Fibroblast of lung (primary cell): Measurements from ENCODE around the gene FIBCD1. TPM values are rescaled to one million over a fixed set of nuclear protein-coding genes. Genes with fewer than 3 reads are reported as not detected.

ENCODE experiments used
- DNase-seq, 2 donors: peaks; one replicate each; pipeline versions ENCODE4 v3.0.0 to v3.0.0-alpha.2; 2010; ENCODE audit warnings: low read depth in 2 of 2
- H2AFZ ChIP-seq: 2 replicates; pipeline ENCODE4 v1.5.1; 2012; ENCODE audit warnings: low read length, control low read depth, inconsistent platforms
- H3K27ac ChIP-seq: 2 replicates; pipeline ENCODE4 v1.5.1; 2011; ENCODE audit warnings: low read length, control low read depth; ENCODE audit not compliant: insufficient read depth
- H3K27me3 ChIP-seq: 2 replicates; pipeline ENCODE4 v1.5.1; 2011; ENCODE audit warnings: mild to moderate bottlenecking, low read length; ENCODE audit not compliant: control insufficient read depth, insufficient read depth
- H3K36me3 ChIP-seq: 2 replicates; pipeline ENCODE4 v1.5.1; 2011; ENCODE audit warnings: low read length; ENCODE audit not compliant: control insufficient read depth, insufficient read depth
- H3K4me1 ChIP-seq: 2 replicates; pipeline ENCODE4 v1.5.1; 2011; ENCODE audit warnings: low read length; ENCODE audit not compliant: control insufficient read depth, insufficient read depth; ENCODE audit errors: extremely low read depth
- H3K4me2 ChIP-seq: 2 replicates; pipeline ENCODE4 v1.5.1; 2011; ENCODE audit warnings: low read length, control low read depth; ENCODE audit not compliant: insufficient read depth; ENCODE audit errors: extremely low read depth
- H3K4me3 ChIP-seq, 4 experiments: fragments of 200-600 bp in 1 of 4; sonication (generic) in 1 of 4; replicated peaks in 1 of 4; 2 replicates each; pipeline ENCODE4 v1.5.1; 2011 to 2016; ENCODE audit warnings: low read length in 4 of 4, low read depth in 3 of 4, mild to moderate bottlenecking in 3 of 4, control low read depth in 2 of 4, inconsistent platforms in 1 of 4, mixed read lengths in 1 of 4; ENCODE audit not compliant: insufficient read depth in 1 of 4; ENCODE audit errors: control extremely low read depth in 1 of 4
- H3K79me2 ChIP-seq: 2 replicates; pipeline ENCODE4 v1.5.1; 2012; ENCODE audit warnings: mild to moderate bottlenecking, low read length, inconsistent platforms; ENCODE audit not compliant: control insufficient read depth, insufficient read depth
- H3K9ac ChIP-seq: 2 replicates; pipeline ENCODE4 v1.5.1; 2011; ENCODE audit warnings: mild to moderate bottlenecking, low read length, control low read depth; ENCODE audit not compliant: insufficient read depth
- H3K9me3 ChIP-seq: 2 replicates; pipeline ENCODE4 v1.5.1; 2012; ENCODE audit warnings: low read depth, low read length; ENCODE audit not compliant: control insufficient read depth, insufficient read depth
- H4K20me1 ChIP-seq: 2 replicates; pipeline ENCODE4 v1.5.1; 2011; ENCODE audit warnings: low read length; ENCODE audit not compliant: control insufficient read depth, insufficient read depth; ENCODE audit errors: extremely low read depth
- CTCF ChIP-seq, 2 donors: IDR thresholded peaks in 1 of 2; conservative IDR thresholded peaks in 1 of 2; 1 replicate in 1 of 2; 2 replicates in 1 of 2; pipeline ENCODE4 v1.5.1; 2011 to 2012; ENCODE audit warnings: low read length in 2 of 2, control low read depth in 1 of 2, inconsistent platforms in 1 of 2, low read depth in 1 of 2, mild to moderate bottlenecking in 1 of 2
- EZH2 ChIP-seq: IDR thresholded peaks from 2 replicates; pipeline ENCODE4 v1.5.1; 2012; ENCODE audit warnings: low read length, control low read depth, mild to moderate bottlenecking; ENCODE audit errors: missing control alignments
- polyA plus RNA-seq, 2 donors: library from polyadenylated mRNA; depleted of rRNA in 1 of 2; stranded (reverse) in 1 of 2; unstranded in 1 of 2; fragments of >200 nt; gene quantifications; 2 replicates each; pipeline ENCODE4 v1.2.1, GENCODE V29; 2011 to 2012; ENCODE audit warnings: missing spikeins in 1 of 2
- total RNA-seq: library from RNA; depleted of rRNA; stranded (reverse); fragments of >200 nt; gene quantifications from 2 replicates; pipeline ENCODE4 v1.2.1, GENCODE V29; 2014

FIBCD1 gene
- total and polyA plus RNA-seq, 2 donors (not counting 1 experiment from before 2014, with no cell fraction given): 7.3 to 28.0 TPM

- TF ChIP-seq EZH2 (no peak), CTCF (conservative IDR thresholded peaks at IDR 0.05 in 1 of 2, IDR thresholded peaks at IDR 0.05 in 1 of 2; ENCODE audit: low read depth in 1 of 2, low read length in 2 of 2) (no peak)
- Histone ChIP-seq H3K27me3 (no peaks in the 10 kb centered on the region), H3K79me2 (peaks cover 2% of the 10 kb centered on the region), H3K4me2 (no peak overlapping the region), H3K4me1 (peaks cover 5% of the 10 kb centered on the region), H3K9ac (no peak overlapping the region), H4K20me1 (no peaks in the 10 kb centered on the region), H3K27ac (no peak overlapping the region), H2AFZ (no peak overlapping the region), H3K4me3 (no peak overlapping the region), H3K36me3 (peaks cover 35% of the 10 kb centered on the region), H3K9me3 (no peaks in the 10 kb centered on the region)
- DNase-seq: no peak
Observed at GRCh38 chr9:130890870-130891687, 48.0 kb downstream of the FIBCD1 start.

GRCh38 chr9:130890124-130890523 lies 48.9 kb downstream of the FIBCD1 start:
- Histone ChIP-seq H3K27ac (no peak overlapping the region), H2AFZ (no peak overlapping the region), H4K20me1 (no peaks in the 10 kb centered on the region), H3K9ac (no peak overlapping the region), H3K4me2 (no peak overlapping the region), H3K79me2 (peaks cover 7% of the 10 kb centered on the region), H3K36me3 (peaks cover 45% of the 10 kb centered on the region), H3K9me3 (no peaks in the 10 kb centered on the region), H3K4me3 (no peak overlapping the region), H3K4me1 (peaks cover 5% of the 10 kb centered on the region), H3K27me3 (no peaks in the 10 kb centered on the region)
- no peak for TF ChIP-seq EZH2
- no peak for TF ChIP-seq CTCF (conservative IDR thresholded peaks at IDR 0.05 in 1 of 2, IDR thresholded peaks at IDR 0.05 in 1 of 2; ENCODE audit: low read depth in 1 of 2, low read length in 2 of 2)
- no peak for DNase-seq

- Histone ChIP-seq H3K79me2 (peaks cover 10% of the 10 kb centered on the region), H3K36me3 (peaks cover 52% of the 10 kb centered on the region), H3K27me3 (no peaks in the 10 kb centered on the region), H3K4me2 (no peak overlapping the region), H3K9ac (no peak overlapping the region), H2AFZ (no peak overlapping the region), H3K9me3 (no peaks in the 10 kb centered on the region), H3K4me3 (no peak overlapping the region), H4K20me1 (no peaks in the 10 kb centered on the region), H3K27ac (no peak overlapping the region), H3K4me1 (peaks cover 5% of the 10 kb centered on the region)
- TF ChIP-seq CTCF (conservative IDR thresholded peaks at IDR 0.05 in 1 of 2, IDR thresholded peaks at IDR 0.05 in 1 of 2; ENCODE audit: low read depth in 1 of 2, low read length in 2 of 2) (no peak), EZH2 (no peak)
- no peak for DNase-seq
Observed at GRCh38 chr9:130888146-130888885, 50.7 kb downstream of the FIBCD1 start.
